ENCODE results near the gene ETS2.

ETS2 gene

DNA sequence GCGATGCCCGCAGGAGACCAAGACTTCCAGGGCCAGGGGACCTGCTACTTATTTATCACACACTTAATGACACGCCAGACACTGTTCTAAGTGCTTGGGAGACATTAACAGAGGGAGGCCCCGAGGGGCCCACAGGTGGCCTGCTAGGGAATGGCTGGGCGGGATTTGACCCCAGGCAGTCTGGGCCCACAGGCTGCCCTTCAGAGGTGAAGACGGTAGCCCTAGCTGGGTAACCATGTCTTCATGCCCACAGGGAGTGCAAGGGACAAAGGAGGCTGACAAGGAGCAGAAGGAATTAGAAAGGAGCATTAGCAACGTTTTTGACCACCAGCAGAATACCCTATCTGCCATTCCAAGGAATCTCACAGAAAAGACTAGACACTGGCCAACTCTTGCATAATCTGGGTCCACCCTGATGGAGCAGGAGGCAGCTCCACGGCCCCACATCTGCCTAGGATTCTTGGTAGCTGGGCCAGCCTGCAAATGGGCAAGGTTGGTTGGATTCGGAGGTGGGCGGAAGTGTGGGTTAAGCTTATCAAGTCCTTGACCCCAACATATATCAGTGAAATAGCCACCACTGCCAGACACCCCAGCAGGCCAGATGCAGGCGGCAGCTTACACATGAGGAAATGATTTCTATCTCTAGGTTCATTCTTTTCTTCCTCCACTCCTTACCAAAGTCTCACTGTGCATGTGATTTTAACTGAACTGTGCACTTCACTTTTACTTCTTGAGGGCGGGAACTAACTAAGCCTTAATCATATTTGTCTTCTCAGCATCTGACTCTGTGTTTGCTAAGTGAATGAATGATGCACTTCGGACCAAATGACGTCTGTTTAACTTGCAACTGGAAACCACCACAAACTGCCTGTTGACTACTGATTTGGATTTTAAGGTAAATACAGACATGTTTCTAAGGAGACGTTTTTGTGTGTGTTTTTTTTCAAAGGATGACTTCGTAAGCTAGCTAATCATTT, 3.4 kb upstream of the ETS2 start:
- DNase-seq (ENCODE audit: low spot score), result no peak

DNA sequence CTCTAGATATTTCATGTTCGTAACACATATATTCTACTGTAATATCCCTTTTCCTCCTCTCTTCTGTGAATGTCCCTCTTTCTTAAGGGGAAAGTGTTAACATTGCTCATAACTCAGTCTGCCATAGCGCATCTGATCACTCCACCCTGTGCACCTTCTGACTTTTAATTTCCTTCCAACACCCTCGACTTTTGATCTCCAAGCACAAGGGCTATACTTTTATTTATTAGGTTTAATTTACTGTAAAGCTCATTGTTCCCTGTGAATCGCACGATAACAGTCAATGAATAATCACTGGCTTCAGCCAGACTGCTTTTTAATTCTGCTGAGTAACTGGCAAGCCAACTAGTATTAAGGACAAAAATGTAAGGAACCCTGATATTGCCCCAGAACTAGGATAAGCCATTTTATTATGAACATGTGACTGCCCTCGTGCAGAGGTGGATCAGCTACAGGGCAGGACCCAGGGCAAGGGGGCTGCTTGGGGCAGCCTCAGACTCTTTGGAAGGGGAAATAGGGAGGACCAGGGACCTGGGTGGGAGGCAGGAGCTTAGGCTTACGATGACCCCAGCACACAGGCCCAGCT, 2.6 kb upstream of the ETS2 start:
- no peak for DNase-seq (ENCODE audit: low spot score)

DNA sequence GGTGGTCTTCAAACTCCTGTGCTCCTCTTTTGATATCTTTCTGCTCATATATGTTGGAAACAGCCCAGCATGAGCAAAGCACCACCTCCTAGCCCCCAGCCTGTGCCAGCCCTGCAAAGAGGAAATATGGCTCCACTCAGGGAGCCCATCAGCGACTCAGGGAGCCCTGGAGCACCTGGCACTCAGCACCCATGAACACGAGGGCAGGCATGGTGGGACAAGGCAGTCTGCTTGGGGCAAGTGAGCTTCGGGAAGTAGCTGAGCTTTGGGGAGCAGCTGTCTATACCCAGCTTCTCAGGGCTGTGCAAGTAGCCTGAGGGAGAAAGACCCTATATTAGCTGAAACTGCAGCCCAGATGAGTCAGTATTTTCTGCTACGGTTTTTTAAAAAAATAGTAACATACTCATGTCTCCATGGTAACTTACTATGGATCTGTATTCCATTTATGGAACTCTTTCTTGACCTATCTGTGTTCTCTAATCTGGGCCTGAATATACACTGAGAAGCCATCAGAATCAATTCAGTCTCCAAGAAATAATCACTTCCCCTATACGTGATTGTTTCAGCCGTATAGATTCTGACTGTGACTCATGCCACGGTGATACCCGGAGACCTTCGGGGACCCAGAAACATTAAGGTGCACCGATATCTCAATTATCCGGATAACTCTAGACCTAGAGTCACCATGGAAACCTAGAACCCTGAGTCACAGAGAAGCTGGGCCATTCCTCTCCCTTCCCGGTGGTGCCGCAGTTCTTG, 1.5 kb upstream of the ETS2 start:
- DNase-seq (ENCODE audit: low spot score), result peak; percentile 22

DNA sequence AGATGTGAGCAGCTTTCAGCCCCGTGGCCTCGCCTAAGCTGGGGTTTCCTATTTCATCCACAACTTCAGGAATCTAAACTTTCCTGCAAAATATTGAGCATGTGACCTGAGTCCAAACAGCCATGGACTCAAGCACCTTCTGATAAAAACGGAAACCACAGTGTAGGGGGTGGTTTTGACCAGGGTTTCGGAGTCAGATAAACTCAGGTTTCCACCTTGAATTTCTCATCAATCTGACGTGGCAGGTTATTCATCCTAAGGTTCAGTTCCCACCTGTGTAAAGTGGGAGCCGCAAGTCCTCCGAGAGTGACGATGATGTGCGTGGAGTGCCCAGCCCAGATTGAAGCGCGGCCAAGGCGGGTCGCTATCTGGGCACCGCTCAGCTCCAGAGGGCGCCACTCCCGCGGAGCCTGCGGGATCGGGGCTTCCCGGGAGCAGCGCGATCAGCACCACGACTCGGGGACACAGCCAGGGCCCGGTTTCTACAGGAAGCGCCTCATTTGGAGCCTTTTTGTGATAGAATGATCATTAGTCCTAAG, 871 bp upstream of the ETS2 start:
- DNase-seq (ENCODE audit: low spot score), result peak; percentile 14

DNA sequence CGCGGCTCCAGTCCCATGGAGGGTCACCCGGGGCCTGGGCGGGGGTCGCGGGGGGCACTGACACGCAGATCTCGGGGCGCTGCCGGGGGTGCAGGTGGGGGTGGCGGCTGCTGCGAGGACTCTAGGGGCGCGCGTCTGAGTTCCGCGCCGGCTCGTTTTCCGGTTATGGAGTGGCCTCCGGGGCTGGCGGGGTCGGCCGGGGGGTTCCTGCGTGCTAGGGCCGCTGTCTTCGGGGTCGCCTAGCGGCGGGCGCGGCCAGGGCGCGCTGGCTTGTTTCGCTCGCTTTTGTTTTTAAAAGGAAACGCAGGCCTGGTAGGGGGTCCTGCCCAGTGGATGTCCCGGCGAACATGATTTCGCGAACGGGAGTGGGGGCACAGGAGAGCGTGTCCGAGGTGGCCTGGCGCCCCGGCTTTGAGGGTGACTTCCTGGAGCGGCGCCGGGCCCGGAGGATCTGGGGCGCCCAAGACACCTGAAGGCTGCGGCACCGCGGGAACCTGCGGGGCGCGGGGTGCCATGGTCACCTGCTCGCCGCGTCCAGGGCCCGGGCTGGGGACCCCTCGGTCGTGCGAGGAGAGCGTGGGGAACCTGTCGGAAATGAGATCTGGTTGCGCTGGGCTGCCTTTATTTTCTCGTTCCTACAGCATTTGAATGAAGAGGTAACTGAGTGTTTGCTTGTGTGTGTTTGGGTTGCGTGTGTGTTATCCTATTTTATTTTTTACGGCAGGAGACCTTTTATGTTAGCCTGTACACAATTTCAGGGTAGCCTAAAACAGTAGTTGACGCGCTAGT, 618 bp downstream of the ETS2 start:
- DNase-seq (ENCODE audit: low spot score), result peak; percentile 19

DNA sequence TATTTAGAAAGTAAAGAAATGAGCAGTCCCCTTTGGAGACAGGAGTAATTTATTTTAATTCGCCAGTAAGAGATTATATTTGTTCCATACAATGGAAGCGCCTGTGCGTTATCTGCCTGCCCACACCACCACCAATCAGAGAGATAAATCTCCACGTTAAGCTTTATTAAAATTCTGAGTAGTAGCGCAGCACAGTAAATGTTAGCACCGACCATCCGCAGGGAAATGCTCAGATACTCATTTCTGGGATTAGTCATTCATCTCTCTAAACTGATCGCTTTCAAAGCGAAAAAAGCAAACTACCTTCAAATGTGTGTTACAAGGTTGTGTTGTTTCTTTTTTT, 1.2 kb downstream of the ETS2 start:
- no peak for DNase-seq (ENCODE audit: low spot score)

DNA sequence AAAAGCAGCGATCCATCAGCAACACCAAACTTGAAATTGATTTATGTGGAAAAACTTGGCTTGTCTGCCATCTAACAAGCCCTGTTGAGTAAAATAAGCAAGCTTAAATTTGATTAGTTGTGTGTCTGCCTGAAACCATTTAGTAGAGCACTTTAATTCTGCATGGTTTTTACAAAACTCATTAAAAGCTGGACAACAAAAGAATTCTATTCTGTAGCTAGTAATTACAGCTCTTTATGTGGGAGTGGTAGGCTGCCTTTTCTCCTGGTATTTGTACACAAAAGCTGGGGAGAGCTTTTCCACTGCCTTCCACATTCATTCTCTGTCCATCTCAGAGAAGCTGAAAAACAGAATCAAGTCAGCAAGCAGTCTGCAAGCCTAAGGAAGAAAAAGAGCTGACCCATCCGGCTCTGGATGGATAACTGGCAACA, 1.7 kb downstream of the ETS2 start:
- DNase-seq (ENCODE audit: low spot score), result no peak

DNA sequence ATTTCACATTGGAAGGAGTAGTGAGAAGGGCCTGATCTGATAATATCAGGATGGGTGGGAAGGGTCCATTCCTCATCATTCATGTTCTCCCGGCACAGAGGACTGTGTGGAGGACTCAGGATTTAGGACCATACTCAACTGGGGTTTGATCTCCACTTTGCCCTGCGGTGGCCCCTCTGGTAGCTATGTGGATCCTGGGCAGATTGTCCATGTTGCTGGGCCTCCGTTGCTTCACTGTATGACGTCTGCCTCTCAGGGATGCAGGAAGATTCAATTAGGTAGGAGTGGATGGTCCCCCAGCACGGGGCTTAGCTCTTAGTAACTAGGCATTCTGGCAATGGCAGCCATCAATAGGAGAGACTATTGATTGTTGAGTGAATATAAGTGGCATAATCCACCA, 2.3 kb downstream of the ETS2 start:
- no peak for DNase-seq (ENCODE audit: low spot score)

DNA sequence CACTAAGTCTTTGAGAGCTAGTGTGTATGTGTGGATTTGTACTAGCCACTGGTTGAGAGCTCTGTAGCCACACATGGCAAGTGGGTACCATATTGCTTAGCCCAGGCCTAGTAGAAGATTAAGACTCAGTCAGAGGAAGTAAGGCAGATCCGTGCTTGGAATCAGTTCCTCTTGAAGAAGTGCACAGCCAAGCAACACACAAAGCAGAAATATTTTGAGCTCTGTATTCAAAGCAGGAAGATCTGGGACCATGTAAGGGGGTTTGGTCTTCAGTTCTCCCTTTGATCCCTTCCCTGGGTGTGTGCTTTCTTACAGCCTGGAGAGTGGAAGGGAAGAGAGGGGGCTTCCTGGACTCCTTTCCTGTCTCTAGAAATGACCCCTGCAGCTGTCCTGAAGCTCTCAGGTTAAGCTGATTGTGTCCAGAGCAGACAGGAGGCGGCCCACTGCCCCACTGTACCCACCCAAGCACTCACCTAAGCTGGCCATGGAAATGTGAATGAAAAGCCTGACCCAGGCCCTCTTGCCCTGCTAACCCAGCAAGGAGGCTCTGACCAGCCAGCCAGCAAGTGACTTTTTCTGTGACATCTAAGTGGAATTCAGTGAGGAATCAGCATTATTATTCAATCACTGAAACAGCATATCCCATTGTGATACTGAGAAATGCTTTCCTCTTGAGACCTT, 3.6 kb downstream of the ETS2 start:
- DNase-seq (ENCODE audit: low spot score), result no peak

DNA sequence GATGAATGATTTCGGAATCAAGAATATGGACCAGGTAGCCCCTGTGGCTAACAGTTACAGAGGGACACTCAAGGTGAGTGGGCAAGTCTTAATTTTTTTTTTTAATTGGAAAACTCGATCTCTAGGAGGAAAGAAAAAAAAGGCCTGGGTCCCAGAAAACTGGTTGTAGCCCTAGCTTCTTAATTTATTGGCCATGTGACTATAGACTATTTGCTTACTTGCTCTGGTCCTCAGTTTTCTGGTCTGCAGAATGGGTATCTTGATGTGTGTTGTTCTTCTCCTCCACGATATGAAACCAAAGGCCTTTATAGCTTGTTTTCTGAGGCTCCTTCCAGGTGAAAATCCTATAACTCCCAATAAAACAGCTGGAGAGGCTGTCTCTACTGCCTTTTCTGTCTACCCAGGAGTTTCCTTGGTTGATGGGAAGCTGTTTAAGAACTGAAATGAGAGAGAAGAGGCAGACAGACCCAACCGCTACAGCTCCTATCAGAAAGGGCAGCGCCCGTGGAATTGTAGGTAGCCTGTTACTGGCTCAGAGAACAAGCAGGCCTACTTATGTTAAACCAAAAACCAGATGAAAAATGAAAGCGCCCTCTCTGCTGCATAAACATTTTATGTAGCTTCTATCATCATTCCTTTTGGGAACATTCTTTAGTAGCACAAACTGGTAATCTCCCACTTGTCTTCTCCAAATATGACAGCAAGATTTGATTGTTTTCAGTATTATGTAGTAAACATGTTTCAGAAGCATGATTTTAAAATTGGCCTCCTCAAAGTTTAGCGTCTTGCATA, 4.5 kb downstream of the ETS2 start:
- DNase-seq (ENCODE audit: low spot score), result no peak

DNA sequence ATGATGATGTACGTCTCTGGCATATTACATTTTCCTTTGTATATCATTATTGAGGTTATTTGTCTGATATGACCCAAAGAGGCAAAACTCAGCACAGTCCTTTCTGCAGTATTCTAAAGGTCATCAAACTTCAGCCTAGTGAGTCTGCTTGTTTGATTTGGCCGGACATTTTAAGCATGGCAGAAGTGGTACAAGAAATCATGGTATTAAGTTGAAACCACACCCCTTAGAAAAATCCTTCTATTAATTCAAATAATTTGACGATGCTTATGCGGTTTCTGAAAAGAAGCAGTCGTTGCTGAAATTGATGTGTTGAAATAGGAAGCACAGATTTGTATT, 5.1 kb downstream of the ETS2 start:
- DNase-seq (ENCODE audit: low spot score), result no peak

DNA sequence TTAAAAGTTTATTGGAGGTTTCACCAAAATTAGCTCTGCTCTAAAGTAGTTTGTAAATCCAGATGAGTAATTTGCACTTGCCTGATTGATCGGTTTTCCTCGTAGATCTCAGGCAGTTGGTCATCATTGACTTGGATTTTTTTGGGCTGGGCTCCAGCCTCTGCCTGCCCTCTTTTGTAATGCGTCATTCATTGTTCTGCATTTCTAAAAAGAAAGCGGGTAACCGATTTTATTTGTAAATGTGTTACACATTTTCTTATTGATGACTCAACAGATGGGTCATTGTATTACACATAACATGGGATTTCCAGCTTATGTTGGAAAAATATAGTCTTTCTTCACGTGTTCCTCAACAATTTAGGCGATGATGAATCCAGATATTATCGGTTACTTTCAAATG, 5.5 kb downstream of the ETS2 start:
- no peak for DNase-seq (ENCODE audit: low spot score)

DNA sequence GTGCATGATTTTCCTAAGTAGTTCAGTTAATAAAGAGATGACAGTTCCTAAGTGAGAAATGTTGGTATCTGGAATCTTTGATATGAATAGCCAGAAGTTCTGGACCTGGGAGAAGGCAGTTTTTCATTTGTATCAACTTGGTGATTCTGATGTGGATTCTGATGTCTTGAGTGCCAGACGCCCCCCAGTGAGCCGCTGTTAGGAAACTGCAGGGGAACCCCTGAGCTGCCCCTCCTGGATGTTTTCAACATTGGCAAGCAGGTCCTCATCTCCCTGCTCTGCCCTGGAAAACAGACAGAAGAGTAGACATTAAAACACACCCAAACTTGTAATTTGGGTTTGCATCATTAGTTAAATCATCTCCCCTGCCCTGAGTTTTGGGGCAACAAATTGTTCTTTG, 7.4 kb downstream of the ETS2 start:
- no peak for DNase-seq (ENCODE audit: low spot score)

DNA sequence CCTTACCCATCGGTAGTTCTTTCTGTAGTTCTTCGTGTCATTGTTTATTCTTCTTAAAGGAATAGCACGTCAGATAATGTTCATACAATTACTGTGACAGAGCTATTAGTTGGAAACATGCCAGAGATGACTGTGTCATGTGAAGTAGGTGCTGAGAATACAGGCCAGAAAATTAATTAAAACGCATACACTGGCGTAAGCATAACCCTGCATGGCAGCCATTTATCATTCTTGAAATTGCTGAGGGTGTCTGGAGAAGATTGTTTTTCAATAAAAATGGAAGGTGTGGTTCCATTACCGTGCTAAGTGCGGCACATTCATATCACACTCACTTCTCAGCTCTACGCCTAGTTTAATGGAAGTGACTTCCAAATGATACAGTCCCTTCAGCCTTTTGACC, 7.8 kb downstream of the ETS2 start:
- no peak for DNase-seq (ENCODE audit: low spot score)

DNA sequence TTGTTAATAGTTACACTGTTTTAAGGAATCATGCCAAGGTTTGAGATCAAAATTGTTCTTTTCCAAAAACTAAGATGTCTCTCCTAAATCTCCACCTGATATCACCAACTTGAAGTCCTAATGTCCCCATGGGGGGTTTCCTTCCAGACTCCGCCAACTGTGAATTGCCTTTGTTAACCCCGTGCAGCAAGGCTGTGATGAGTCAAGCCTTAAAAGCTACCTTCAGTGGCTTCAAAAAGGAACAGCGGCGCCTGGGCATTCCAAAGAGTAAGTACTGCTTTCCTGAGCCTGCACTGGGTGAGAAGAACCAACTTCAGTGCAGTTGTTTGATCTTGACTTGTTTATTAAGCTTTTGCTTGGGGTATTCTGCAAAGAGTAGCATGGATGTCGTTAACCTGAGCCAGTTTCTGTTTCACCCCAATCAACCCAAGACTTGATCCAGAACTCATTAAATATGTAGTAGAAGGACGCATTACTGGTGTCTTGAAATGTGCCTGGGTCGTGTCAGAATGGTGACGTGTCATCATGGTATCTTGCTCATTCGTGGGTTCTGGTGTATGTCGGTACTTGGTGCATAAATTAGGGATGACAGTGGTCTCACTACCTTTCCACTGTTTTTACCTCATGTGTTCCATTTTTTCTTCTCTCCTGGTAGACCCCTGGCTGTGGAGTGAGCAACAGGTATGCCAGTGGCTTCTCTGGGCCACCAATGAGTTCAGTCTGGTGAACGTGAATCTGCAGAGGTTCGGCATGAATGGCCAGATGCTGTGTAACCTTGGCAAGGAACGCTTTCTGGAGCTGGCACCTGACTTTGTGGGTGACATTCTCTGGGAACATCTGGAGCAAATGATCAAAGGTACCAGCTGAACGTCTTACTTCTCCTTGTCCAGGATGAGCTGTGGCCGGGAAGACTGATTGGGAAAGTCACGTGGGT, 8.7 kb downstream of the ETS2 start:
- DNase-seq (ENCODE audit: low spot score), result no peak

DNA sequence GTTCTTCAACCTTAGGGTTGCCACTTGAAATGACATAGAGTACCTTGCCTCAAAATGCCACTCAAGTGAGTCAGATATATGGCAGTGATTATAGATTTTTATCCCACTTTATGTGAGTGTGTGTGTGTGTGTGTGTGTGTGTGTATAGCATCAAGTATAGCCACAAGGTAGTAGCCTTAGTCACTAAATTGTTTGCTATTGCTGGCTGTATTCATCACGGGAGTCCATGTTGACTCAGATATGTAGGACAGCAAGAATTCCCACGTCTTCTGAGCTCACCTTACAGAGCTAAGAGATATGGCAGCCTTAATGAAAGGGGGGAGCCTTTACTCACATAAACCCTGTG, 9.3 kb downstream of the ETS2 start:
- no peak for DNase-seq (ENCODE audit: low spot score)

DNA sequence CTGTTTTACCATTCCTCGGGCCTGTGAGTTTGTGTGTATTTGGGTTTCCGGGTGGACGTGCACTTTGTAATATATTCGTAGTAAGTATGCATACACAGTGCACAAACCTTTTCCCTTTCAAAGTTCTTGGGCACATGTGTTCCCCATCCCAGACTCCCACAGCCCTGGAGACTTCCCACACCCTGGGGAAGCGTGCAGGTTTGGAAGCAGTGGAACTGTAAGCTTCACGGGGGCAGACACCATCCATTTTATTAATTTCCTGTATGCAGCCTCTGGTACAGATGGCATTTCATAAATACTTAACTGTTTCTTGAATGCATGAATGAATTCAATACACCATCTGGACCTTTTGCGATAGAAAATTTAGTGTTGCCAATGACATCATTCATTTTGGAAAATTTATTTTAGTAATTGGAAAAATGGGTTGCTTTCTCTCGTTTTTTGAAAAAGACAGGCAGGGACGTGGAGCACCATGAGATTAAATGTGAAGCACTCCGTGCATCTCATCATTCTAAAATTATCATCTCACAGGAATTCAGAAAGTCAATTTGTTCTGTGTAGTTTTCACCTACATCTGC, 10.8 kb downstream of the ETS2 start:
- DNase-seq (ENCODE audit: low spot score), result no peak

DNA sequence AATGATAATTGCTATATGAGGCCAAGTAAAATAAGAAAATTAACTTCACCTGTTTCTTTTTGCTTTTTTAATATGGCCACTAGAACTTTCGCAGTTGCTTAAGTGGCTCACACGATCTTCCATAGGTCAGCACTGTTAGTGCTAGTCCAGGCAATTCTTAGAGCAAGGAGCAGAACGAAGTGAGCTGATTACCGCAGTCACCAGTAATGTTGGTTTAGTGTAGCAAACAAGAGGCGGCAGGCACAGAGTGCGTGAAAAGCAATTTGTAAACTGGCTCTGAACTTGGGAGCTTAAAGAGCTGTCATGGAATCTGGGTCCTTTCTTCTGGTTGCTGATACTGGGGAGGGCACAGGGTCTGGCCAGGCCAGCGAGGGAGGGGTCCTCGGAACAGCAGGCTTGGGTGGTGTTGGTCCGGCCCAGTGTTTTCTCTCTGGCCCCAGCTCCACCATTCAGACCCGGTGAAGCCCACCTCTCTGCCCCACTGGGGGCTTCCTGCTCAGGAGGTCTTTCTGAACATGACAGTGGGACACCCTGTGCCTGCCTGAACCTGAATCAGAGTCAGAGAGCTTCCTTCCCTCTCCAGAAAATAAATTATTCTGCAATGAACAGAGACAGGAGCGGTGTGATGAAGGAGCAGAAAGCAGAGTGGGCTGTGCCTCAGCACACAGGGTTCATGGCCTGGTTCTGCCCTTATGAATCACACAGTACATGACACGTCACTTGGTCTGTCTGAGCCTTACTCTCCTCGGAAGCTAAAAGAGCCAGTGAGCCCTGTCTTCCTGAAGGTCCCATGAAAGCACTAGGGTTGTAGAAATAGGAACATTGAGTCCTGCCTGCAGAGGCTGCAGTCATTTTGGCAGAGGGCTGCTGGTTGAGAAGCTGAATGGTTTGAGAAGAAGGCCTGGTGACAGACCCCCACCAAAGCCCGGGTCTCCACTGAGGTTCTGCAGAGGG, 11.9 kb downstream of the ETS2 start:
- no peak for DNase-seq (ENCODE audit: low spot score)

All from CD4-positive, alpha-beta T cell treated with Interleukin-2 at 100 ng/mL for 4 hours (primary cell).